Body of pancreas (tissue), 4 donors: Measurements from ENCODE around the gene FAM20B. TPM values are rescaled to one million over a fixed set of nuclear protein-coding genes. Genes with fewer than 3 reads are reported as not detected.

Source experiments
- ATAC-seq: fragments of 150-250 bp; one replicate; pipeline ENCODE4 v1.9.1; 2016
- DNase-seq, 4 donors: peaks; one replicate each; pipeline ENCODE4 v3.0.0-alpha.2; 2019
- H3K27ac ChIP-seq, 4 donors: fragments of 200-600 bp; sonication (generic); 1 replicate in 3 of 4; 2 replicates in 1 of 4; pipeline versions ENCODE4 v1.5.1 to v1.6.1; 2016 to 2019; ENCODE audit warnings: mild to moderate bottlenecking in 1 of 4, mixed read lengths in 1 of 4, moderate library complexity in 1 of 4
- H3K27me3 ChIP-seq, 2 donors: fragments of 200-600 bp; sonication (generic); one replicate each; pipeline ENCODE4 v1.6.0; 2016; ENCODE audit warnings: mild to moderate bottlenecking in 1 of 2
- H3K36me3 ChIP-seq, 2 donors: fragments of 200-600 bp; sonication (generic); replicated peaks in 1 of 2; 2 replicates each; pipeline ENCODE4 v1.5.1; 2016; ENCODE audit warnings: low read depth in 2 of 2; ENCODE audit not compliant: insufficient read depth in 1 of 2
- H3K4me1 ChIP-seq: fragments of 200-600 bp; sonication (generic); one replicate; pipeline ENCODE4 v1.6.0; 2016
- H3K4me3 ChIP-seq, 2 donors: fragments of 200-600 bp; sonication (generic); 1 replicate in 1 of 2; 2 replicates in 1 of 2; pipeline ENCODE4 v1.5.1; 2016 to 2019
- H3K9me3 ChIP-seq, 3 donors: fragments of 200-600 bp; sonication (generic); 1 replicate in 2 of 3; 2 replicates in 1 of 3; pipeline ENCODE4 v1.5.1; 2016
- POLR2A ChIP-seq, 3 donors: fragments of 450-650 bp; IDR thresholded peaks; one replicate each; pipeline ENCODE4 v1.6.1; 2016; ENCODE audit warnings: antibody characterized with exemption in 3 of 3, mild to moderate bottlenecking in 2 of 3
- WGBS, 2 donors: methylation state at CpG; one replicate each; pipeline ENCODE4 v1.1.5; 2017; 5-methylcytosine and 5-hydroxymethylcytosine counted together
- intact Hi-C: fragments of 100-400 bp; cut with DNase I; formaldehyde crosslinking; loops from one replicate; pipeline ENCODE4 v1.15.1; 2023
- total RNA-seq, 2 donors: library from RNA; depleted of rRNA; stranded (reverse); fragments of >200 nt; gene quantifications; one replicate each; pipeline ENCODE4 v1.1.0, GENCODE V29; 2016
- TF ChIP-seq, protein P1 (sequence below), 7 experiments: fragments of 450-650 bp in 4 of 7; fragments of 200-600 bp in 3 of 7; sonication (generic) in 3 of 7; IDR thresholded peaks; one replicate each; pipeline ENCODE4 v1.5.1; 2016 to 2019; ENCODE audit warnings: antibody characterized with exemption in 7 of 7

FAM20B gene
- total RNA-seq, 2 donors from 2014 or later = 11.4 to 11.9 TPM

DNA sequence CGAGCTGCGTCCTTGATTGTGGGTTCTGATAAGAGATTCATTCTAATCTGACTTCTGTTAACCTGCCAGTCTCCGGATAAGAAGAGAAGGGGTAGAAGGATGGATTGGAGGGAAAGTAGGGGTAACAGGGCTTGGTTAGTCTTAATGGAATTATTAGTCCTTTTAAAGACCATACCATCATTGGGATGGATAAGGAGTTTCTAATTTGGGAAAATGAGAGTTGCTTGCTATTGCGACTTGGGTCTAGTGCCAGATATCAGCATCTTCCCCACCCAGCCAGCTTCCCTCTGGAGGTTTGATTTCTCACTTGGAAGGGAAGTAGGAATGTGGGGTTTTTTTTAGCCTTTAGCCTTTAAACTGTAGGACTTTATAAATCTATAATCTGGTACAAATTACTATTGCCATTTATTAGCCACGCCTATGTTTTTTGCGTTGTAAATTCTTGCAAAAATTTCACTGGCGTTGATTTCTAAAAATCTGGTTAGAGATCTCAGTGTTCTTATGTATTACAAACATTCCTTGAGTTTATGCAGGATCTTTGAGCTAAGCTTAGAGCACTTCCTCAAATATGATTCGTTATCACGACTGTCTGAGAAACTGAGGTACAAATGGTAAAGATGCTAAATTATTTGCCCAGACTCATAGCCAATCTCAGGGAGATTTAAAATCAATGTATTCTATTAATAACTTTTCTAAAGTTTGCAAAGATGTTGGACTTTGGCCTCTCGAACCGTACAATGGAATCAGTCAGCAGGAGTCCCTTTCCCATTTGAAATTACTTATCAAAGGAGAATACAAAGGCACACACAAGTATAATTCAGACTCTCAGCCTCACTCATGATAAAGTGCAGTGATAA is 1.3 kb downstream of the FAM20B start:
- no peaks in the 10 kb centered on the region for H3K27me3 ChIP-seq
- H3K36me3 ChIP-seq = no peaks in the 10 kb centered on the region
- H3K4me1 ChIP-seq = peaks cover 58% of the 10 kb centered on the region
- ATAC-seq (no peak), DNase-seq (peak in 1 of 4 donors; percentile 20)
- H3K4me3 ChIP-seq = peak overlapping the region; percentile 57 to 67
- 4 to 9% methylated on average over 11 of the region's 11 CpGs for WGBS, 2 donors
- peak overlapping the region; percentile 79 to 100 (median 96) for H3K27ac ChIP-seq
- intact Hi-C loops = no loop called here
- H3K9me3 ChIP-seq = no peaks in the 10 kb centered on the region
- TF ChIP-seq, protein P1, sequence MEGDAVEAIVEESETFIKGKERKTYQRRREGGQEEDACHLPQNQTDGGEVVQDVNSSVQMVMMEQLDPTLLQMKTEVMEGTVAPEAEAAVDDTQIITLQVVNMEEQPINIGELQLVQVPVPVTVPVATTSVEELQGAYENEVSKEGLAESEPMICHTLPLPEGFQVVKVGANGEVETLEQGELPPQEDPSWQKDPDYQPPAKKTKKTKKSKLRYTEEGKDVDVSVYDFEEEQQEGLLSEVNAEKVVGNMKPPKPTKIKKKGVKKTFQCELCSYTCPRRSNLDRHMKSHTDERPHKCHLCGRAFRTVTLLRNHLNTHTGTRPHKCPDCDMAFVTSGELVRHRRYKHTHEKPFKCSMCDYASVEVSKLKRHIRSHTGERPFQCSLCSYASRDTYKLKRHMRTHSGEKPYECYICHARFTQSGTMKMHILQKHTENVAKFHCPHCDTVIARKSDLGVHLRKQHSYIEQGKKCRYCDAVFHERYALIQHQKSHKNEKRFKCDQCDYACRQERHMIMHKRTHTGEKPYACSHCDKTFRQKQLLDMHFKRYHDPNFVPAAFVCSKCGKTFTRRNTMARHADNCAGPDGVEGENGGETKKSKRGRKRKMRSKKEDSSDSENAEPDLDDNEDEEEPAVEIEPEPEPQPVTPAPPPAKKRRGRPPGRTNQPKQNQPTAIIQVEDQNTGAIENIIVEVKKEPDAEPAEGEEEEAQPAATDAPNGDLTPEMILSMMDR (IDR thresholded peaks at IDR 0.05) = no peak
- TF ChIP-seq POLR2A (IDR thresholded peaks at IDR 0.05) = no peak

DNA sequence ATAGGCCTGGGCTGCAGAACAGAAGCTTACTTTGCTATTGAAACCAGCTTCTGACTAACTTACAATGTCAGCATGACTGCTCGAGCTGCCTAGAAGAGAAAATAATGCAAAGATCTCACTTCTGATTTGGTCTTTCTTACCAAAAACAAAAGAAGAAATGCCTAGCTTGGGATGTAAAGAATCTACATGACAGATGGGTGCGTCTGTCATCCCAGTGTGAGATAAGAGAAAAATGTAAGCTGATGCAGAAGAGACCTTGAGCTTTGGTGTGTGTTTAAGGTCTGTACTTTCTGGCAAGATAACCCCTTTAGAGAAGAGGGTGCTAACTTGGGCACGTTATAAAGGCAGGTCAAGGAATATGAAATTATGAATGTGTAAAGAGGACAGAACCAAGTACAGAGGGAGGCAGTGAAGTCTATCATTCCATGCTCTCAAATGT is 3.6 kb downstream of the FAM20B start:
- H3K9me3 ChIP-seq = no peaks in the 10 kb centered on the region
- no peak overlapping the region for H3K4me3 ChIP-seq
- intact Hi-C loops = no loop called here
- ATAC-seq (no peak), DNase-seq (no peak)
- H3K36me3 ChIP-seq = no peaks in the 10 kb centered on the region
- H3K27me3 ChIP-seq = no peaks in the 10 kb centered on the region
- H3K4me1 ChIP-seq = peaks cover 75% of the 10 kb centered on the region
- H3K27ac ChIP-seq = peak overlapping the region in 2 of 4 donors; percentile 30 to 60
- no peak for TF ChIP-seq POLR2A (IDR thresholded peaks at IDR 0.05)
- TF ChIP-seq, protein P1 (IDR thresholded peaks at IDR 0.05) = no peak
- WGBS, 2 donors = 20 to 33% methylated on average over 3 of the region's 3 CpGs

DNA sequence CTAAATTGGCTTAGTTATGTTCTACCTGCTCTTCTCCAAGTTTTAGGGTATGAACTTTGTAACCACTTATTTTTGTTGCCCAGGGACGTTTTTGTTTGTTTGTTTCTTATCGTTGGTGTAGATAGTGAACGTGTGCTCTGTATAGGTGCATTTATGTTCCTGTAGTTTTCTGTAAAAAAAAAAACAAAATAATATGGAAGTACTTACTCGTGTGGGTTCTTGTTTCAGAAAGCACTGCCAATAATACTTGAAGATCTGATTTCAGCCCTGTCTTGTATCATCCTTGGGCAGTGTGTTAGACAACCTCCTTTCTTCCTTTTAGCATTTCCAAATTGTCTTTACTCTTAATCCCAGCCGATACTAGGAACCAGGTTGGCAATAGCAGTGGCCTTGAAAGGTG is 4.4 kb downstream of the FAM20B start:
- H3K27ac ChIP-seq = peak overlapping the region in 2 of 4 donors; percentile 30 to 60
- no peaks in the 10 kb centered on the region for H3K9me3 ChIP-seq
- peaks cover 79% of the 10 kb centered on the region for H3K4me1 ChIP-seq
- TF ChIP-seq, protein P1 (IDR thresholded peaks at IDR 0.05) = no peak
- no peak for TF ChIP-seq POLR2A (IDR thresholded peaks at IDR 0.05)
- intact Hi-C loops = no loop called here
- no peaks in the 10 kb centered on the region for H3K36me3 ChIP-seq
- ATAC-seq = no peak
- 19 to 24% methylated on average over 5 of the region's 5 CpGs for WGBS, 2 donors
- no peaks in the 10 kb centered on the region for H3K27me3 ChIP-seq
- no peak overlapping the region for H3K4me3 ChIP-seq
- DNase-seq = no peak

DNA sequence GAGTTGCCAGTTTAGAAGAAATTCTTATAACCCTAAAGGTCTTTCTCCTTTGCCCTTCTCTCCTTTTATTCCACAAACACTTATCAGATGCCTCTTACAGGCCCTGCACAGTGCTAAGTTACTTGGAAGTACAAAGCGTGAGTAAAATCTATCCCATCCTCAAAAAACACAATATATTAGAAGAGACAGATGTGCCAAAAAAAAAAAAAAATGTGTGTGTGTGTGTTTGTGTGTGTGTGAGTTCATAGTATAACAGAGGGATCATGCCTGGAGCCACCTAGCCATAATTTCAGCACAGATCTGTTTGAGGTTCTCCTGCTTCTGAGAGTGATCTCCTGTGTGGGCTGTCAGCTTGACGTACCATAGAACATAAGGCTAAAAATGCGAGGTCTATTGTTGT is 5.0 kb downstream of the FAM20B start:
- no peaks in the 10 kb centered on the region for H3K36me3 ChIP-seq
- H3K4me3 ChIP-seq = no peak overlapping the region
- intact Hi-C loops = no loop called here
- TF ChIP-seq, protein P1 (IDR thresholded peaks at IDR 0.05) = no peak
- no peak for TF ChIP-seq POLR2A (IDR thresholded peaks at IDR 0.05)
- 32 to 46% methylated on average over 3 of the region's 3 CpGs for WGBS, 2 donors
- H3K9me3 ChIP-seq = no peaks in the 10 kb centered on the region
- DNase-seq (no peak), ATAC-seq (no peak)
- no peaks in the 10 kb centered on the region for H3K27me3 ChIP-seq
- peak overlapping the region in 3 of 4 donors; percentile 25 to 60 (median 30) for H3K27ac ChIP-seq
- H3K4me1 ChIP-seq = peaks cover 77% of the 10 kb centered on the region
